Fibroblast of upper back skin (primary cell): ENCODE results near the gene FZD1.

ENCODE experiments used
- DNase-seq: peaks from one replicate; pipeline ENCODE4 v3.0.0-alpha.2; 2013

Gene FZD1

GRCh38 chr7:91265693-91266066 is 1.4 kb downstream of the FZD1 start:
- DNase-seq, result no peak

- no peak for DNase-seq
Observed at GRCh38 chr7:91266067-91266688, 1.9 kb downstream of the FZD1 start.

- no peak for DNase-seq
Observed at GRCh38 chr7:91266689-91267090, 2.5 kb downstream of the FZD1 start.

GRCh38 chr7:91267171-91267955 is 3.1 kb downstream of the FZD1 start:
- DNase-seq, result peak; percentile 90

- no peak for DNase-seq
Observed at GRCh38 chr7:91270372-91270771, 6.1 kb downstream of the FZD1 start.

- no peak for DNase-seq
Observed at GRCh38 chr7:91276909-91277308, 12.7 kb downstream of the FZD1 start.

- no peak for DNase-seq
Observed at GRCh38 chr7:91280185-91280584, 16.0 kb downstream of the FZD1 start.

GRCh38 chr7:91280604-91281003 is 16.4 kb downstream of the FZD1 start:
- DNase-seq, result peak; percentile 27

GRCh38 chr7:91285696-91286355 is 21.6 kb downstream of the FZD1 start:
- peak; percentile 67 for DNase-seq

GRCh38 chr7:91286432-91286831 is 22.2 kb downstream of the FZD1 start:
- no peak for DNase-seq

GRCh38 chr7:91287371-91288084 is 23.3 kb downstream of the FZD1 start:
- DNase-seq, result peak; percentile 29

- DNase-seq, result no peak
Observed at GRCh38 chr7:91288208-91288824, 24.1 kb downstream of the FZD1 start.

GRCh38 chr7:91289633-91290254 is 25.5 kb downstream of the FZD1 start:
- no peak for DNase-seq

GRCh38 chr7:91291302-91291701 is 27.1 kb downstream of the FZD1 start:
- no peak for DNase-seq

- no peak for DNase-seq
Observed at GRCh38 chr7:91291902-91292301, 27.7 kb downstream of the FZD1 start.

GRCh38 chr7:91292506-91292905 is 28.3 kb downstream of the FZD1 start:
- no peak for DNase-seq

GRCh38 chr7:91293136-91293535 is 28.9 kb downstream of the FZD1 start:
- no peak for DNase-seq

- no peak for DNase-seq
Observed at GRCh38 chr7:91293840-91294239, 29.6 kb downstream of the FZD1 start.

- DNase-seq, result no peak
Observed at GRCh38 chr7:91294639-91295220, 30.5 kb downstream of the FZD1 start.

- no peak for DNase-seq
Observed at GRCh38 chr7:91295576-91295975, 31.3 kb downstream of the FZD1 start.

GRCh38 chr7:91297939-91298338 is 33.7 kb downstream of the FZD1 start:
- DNase-seq, result no peak
